Stimulated activated CD4-positive, alpha-beta T cell treated with anti-CD3 and anti-CD28 coated beads, Interleukin-12 subunit alpha, Interleukin-12 subunit beta, amount 100 ng/mL, for 4 hours (primary cell): ENCODE data around the gene COBL.

Experiments used
- DNase-seq: peaks from one replicate; pipeline ENCODE4 v3.0.0-alpha.2; 2020

COBL gene

DNA sequence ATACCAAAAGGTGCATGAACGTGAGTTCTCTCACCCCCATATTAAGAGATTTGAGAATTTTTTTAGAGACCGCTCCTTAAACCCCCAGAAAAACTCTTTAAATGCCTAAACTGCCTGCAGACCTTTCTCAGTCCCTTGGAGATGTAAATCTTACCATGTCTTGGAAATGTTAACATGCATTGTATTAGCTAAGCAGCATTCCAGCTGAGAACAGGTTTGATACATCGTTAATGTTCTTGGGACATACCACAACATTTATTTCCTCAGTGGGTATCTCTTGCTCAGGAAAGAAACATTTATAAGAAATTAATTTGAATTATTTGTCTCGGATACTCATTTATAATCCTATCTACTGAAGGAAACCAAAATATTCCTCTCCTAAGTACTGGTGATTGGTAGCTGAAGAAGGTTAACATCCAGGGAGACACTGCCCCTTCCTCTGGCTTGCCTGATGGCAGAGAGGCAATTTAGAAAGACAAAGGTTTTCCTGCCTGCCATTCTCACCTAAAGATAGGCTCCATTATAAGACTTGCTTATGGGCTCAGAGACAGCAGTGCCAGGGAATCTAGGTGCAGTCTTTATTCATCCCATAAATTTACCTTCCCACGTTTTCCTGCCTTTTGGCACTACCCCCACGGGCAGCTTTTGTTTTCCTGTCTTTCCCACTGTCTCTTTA, 141.2 kb downstream of the COBL start:
- DNase-seq, result no peak

GRCh38 chr7:51165337-51165736, 151.3 kb downstream of the COBL start:
- no peak for DNase-seq

GRCh38 chr7:51162724-51163329, 153.8 kb downstream of the COBL start:
- peak; percentile 58 for DNase-seq

GRCh38 chr7:51161937-51162336, 154.7 kb downstream of the COBL start:
- no peak for DNase-seq

DNA sequence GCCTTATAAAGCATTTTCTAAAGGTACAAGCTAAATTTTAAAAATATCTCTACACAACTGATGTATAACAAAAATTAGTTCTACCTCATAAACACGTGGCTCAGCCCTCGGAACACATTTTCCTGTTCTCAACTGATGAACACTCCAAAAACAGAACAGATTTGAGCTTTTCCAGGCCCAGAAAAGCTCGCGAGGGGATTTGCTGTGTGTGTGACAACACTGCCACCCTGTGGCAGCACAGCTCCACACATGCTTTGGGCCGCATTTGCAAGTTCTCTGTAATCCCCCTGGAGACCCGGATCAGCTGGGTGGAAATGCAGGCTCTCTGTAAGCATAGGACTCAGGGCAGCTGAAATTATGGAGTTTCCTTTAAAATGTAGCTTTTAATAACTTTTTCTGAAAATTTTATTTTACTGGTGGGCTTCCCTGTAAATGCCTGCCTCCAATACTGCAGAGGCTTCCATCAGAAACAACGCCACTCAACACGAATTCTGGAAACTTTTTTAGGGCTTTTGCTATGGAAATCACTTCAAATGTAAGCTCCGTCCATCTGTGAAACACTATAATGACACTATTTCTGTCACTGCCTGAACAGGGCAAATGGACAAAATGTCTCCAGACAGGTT, 155.5 kb downstream of the COBL start:
- DNase-seq, result peak; percentile 45

DNA sequence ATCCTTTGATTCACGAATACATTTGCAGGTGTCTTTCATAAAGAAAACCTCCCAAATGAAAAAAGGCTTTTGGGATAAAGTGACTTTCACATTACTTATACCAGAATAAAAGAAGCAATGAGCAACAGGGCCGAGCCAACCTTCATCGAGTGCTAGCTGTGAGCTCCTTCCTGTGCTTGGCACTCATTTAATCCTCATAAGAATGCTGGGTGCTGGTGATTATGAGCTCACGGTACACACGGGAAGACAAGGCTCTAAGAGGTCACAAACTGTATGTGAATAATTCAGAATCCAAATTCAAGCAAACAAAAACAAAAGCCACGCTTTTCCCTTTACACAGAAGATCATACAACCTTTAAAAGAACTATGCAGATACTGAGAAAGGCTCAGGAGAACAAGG, 156.2 kb downstream of the COBL start:
- DNase-seq, result no peak

DNA sequence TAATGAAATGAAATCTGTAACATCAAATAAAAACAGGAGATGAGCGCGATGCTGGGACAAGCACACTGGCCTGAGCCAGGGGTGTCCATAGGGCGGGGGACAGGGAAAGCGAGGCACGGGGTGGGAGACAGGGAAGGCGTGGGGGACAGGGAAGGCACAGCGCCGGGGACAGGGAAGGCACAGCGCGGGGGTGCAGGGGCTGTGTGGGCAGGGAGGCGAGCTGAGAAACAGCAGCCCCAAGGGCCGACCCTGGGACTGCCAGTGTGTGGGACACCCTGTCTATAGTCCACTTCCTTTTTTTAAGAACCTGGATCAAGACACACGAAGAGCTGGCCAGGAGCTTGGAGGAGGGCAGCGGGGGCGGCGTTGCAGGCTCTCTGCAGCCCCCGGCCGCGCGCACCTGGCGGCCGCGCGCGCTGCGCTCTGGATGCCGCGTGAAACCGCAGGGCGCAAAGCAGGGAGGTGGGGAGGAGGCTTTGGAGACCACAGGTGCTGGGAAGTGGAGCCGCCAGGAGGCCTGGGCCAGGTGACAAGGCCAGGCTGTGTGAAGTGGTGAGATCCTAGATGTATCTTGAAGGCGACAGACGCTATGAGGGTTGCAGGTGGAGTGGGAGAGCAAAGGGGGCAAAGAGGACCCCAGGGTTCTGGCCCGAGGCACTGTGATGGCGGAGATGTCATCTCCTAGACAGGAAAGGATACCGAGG, 157.7 kb downstream of the COBL start:
- DNase-seq, result no peak

DNA sequence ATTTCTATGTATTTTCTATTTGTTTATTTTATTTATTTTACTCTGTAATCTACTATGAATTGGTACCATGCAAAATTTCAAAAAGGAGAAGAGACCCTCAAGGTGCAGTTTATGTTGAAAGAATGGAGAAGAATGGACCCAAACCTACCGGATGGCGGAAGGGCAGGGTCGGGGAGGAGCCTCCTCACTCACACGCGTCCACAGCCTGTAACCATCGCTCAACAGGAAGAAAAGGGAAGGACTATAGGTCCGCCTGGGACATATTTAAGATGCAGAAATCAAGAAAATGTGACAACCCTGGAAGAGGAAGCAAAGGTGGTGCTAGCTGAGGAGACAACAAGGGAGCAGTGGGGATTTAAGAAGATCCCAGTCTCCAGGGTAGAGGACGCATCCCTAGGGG, 158.4 kb downstream of the COBL start:
- no peak for DNase-seq

DNA sequence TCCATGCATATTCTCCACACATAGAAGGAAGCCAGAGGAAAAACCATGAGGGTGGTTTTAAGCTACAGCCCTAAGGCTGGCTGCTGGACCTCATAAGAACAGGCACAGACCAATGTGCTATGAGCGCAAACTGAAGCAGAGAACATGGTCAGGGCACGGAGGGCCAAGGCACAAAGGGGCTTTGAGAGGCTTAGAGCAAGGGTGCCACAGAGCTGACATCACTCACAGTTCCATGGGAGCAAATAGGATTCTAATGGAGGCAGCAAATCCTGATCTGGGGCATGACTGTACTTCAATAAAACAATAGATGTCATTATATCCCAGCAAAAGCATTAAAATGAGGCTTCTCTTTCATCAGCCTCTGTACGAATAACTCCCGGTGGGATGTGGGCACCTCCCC, 162.4 kb downstream of the COBL start:
- no peak for DNase-seq

DNA sequence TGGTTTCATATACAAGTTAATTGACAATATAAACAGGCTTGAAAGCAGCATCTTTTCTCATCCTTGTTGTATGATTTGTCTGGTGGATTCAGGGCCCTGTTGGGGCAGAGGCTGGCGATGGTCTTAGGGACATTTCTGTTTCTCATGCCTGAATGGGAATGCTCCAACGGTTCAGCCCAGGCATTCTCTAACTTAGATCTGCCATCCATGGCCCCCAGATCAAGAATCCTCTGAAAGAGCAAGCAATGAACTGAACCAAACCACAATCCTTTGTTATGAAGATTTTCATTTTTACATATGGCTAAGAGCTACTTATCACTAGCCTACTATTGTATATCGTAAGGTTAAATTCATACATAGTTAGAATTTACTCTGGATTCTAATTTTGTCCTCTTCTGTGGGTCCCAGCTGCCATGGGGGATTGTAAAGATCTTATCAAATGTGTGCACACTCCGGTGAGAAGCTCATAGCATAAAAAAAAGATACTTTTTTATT, 163.9 kb downstream of the COBL start:
- DNase-seq, result no peak

DNA sequence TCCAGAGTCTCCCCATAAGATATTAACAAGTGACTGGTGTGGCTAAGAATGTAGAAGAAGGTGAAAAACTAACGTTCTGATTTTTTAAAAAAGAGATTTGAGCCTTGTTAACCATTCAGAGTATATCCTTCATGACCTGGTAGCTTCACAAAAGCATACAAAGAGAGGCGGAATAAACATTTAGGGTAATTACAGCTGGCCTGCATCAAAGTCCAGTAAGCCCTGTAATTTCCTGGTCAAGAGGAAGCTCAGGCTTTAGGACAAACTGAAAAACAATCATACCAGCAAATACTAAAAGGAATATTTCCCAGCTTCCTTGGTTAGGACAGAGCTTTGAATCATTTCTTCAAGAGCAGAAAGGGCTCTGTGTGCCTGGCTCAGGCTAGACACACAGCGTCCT, 165.2 kb downstream of the COBL start:
- no peak for DNase-seq

DNA sequence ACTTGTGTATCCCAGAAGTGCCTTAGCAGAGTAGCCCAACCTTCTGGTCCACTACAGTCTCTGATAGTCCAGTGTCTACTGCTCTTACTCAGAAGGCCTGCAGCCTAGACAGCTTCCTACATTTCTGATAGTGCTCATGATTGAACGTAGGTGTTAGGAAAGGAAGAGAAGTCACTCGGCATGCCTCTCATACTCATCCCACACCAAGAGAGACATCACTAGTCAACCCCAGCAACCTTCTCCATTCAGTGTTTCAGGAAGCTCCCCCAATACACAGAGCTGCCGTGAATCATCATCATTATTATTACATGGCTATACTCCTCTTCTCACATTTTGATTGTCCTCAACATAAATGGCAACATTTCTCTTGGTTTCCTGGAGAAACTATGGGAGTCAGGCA, 166.4 kb downstream of the COBL start:
- no peak for DNase-seq

DNA sequence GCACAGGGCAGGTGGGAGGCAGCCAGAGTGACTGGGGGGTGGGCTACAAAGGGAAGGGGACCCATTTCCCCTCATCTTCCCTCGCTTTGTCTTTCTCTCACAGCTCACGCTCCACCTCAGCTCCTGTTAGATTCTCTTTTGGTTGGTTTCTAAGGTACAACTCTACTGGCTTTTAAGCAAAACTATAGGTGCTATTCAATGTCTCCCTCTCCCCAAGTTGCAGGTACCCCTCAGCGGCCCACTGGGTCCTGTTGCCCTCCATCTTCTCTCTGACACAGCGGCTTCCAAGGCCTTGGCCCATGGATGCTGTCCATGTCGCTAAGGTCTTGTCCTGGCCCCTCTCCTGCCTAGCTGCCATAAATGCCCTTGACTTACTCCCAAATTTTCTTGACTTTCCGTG, 168.4 kb downstream of the COBL start:
- DNase-seq, result no peak

DNA sequence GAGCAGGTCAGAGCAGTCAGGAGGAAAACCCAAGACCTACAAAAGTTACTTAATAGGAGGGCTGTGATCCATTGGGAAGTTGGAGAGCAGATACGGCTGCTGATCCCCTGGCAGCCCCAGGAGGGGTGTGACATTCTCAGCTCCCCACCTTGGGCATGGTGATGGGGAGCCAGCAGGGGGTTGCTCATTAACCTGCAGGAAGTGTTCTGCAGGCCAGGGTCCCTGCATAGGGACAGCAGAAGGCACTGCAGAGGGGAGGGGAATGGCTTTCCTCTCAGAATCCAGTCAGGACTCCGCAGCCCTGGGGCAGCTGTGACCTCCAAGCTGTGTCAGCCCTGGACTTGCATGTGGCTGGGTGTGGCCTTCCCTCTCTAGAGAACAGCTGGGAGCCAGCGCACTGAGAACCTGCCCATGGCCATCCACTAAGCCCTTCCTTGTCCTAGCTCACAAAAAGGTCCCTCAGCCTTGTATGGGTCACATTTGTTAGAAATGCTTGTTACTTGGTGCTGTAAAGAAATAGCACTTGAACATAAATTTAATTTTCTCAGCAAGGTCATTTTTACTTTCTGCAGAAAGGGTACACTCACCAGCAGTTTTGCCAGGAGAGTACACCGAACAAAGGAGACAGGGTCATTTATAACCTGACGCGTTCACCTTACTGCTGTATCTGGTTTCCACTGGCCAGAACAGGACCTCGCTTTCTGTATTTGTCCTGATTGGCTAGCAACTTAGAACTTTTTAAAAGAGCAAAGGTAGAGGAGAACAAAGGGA, 169.6 kb downstream of the COBL start:
- no peak for DNase-seq

- DNase-seq, result no peak
These were observed 172.4 kb downstream of the COBL start for GRCh38 chr7:51144178-51144577.

DNA sequence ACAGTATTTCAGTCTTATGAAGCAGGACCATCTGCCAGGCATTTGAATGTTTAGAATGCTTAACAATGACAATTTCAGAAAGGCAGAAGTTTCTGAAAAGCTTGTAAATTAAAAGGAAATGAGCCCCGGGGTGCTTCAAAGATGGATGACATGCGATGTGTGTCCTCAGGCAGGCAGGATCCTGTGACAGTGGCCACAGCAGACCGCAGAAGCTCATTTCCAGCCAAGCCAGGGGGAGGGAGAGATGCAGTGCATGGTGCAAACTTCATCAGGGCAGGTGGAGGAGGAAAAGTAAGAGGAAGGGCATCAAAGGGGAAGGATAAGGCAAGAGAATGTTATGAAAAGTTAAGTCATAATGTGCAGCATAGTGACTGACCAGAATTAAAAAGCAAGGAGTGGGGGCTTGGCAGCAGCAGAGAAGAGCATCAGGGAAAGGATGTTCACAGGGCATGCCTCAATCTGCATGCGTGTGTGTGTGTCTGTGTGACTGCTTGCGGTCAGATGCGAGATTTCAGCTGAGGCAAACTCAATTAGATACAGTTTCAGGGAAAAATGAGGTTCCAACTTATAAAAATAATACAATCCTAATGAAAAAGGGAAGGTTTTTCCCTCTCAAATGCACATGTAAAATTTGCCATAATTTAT, 173.7 kb downstream of the COBL start:
- no peak for DNase-seq

GRCh38 chr7:51141451-51142003, 175.1 kb downstream of the COBL start:
- DNase-seq, result no peak

GRCh38 chr7:51140199-51141164, 176.1 kb downstream of the COBL start:
- no peak for DNase-seq

DNA sequence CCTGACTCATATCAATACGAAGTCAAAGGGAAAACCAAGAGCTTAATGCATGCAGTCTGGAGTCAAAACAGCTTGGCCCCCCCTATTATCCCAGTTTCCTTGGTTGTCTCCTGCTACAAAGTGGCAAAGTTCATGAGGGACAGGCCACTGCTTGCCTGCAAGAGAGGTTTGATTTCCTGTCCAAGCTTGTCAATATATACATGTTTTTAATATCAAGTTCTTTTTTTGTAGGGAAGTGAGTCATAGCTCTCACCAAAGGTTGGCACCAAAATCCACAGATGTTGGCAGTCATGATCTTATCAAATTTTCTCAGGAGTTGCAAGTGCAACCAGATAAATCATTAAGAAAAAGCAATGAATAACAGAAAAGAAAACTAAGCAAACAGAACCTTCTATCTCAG, 176.8 kb downstream of the COBL start:
- DNase-seq, result no peak

DNA sequence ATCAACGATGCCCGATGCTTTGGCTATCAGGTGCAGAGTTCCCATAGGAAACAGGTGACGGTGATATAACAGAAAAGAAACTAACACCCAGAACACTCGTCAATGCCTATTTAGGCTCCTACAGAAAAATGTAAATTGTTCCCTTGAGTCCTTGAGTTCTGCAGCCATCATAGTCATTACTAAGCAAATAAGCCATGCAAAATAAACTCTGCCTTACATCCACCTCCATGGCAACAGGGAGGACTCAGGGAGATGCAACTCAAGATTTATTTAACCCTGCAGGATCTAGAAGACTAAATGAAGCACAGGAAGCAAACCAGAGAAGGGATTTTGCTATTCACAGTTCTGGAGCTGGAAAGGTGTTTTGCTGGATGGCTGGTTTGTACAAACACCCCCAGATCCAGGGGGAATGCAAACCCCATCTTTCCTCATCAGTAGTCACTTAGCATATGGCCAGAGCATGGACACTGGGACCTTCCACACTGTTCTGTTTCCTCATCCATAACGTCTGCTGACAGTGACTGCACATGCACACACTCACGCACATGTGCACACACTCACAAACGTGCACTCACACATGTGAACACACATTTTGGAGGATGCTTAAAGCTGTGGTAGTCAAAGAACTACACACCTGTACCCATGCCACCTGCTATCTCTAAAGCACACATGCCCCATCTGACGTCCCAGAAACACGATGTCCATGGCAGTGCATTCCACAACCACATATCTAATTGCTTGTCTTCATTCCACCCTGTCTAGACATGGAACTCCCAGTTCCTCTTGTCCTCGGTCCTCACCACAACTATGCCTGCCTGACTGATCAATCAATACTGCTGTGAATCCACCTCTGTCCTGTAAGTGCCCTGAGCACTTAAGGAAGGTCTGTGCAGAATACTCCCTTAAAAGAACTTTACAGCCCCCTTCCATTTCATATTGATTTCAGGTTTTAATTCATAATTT, 178.2 kb downstream of the COBL start:
- DNase-seq, result no peak
